HG03575 (cell line): ENCODE measurements around the gene ARHGEF38.
A peak's percentile ranks its signal among the peaks of the same experiment; 100 is the strongest.
"Not testable (repeated sequence)": the region's sequence is repeated elsewhere in the genome, so short reads cannot be mapped to it uniquely, and the experiment has no call there.

Experiments used
- ATAC-seq: cut with Tn5 transposase; IDR thresholded peaks from one replicate; pipeline ENCODE4 v1.9.1; 2021; ENCODE audit not compliant: unreplicated experiment, insufficient number of reproducible peaks, low FRiP score; ENCODE audit errors: extremely low read depth

ARHGEF38 gene

GRCh38 chr4:105683038-105683437 is 130.6 kb downstream of the ARHGEF38 start:
- no peak for ATAC-seq

GRCh38 chr4:105686571-105686970 is 134.2 kb downstream of the ARHGEF38 start:
- ATAC-seq = no peak

GRCh38 chr4:105694812-105695211 is 142.4 kb downstream of the ARHGEF38 start:
- ATAC-seq = not testable (repeated sequence)

- ATAC-seq = not testable (repeated sequence)
Observed at GRCh38 chr4:105695832-105696231, 143.4 kb downstream of the ARHGEF38 start.

GRCh38 chr4:105698607-105699006 is 146.2 kb downstream of the ARHGEF38 start:
- ATAC-seq = no peak

GRCh38 chr4:105707782-105708180 is 155.4 kb downstream of the ARHGEF38 start:
- ATAC-seq = no peak

- ATAC-seq = peak; percentile 66
Observed at GRCh38 chr4:105708181-105709080, 156.0 kb downstream of the ARHGEF38 start, which contains the start of the genes GSTCD and INTS12. Gene GSTCD (plus strand): TSS chr4:105708784. CDS start chr4:105717614, 8,830 bp downstream. Gene INTS12 (minus strand): TSS chr4:105708689. CDS start chr4:105700005, 8,684 bp downstream.

- no peak for ATAC-seq
Observed at GRCh38 chr4:105709081-105709450, 156.6 kb downstream of the ARHGEF38 start.

- ATAC-seq = no peak
Observed at GRCh38 chr4:105710012-105710600, 157.7 kb downstream of the ARHGEF38 start.

- no peak for ATAC-seq
Observed at GRCh38 chr4:105710678-105711077, 158.3 kb downstream of the ARHGEF38 start.

- ATAC-seq = no peak
Observed at GRCh38 chr4:105712766-105713165, 160.3 kb downstream of the ARHGEF38 start.

GRCh38 chr4:105714071-105714521 is 161.7 kb downstream of the ARHGEF38 start:
- peak; percentile 34 for ATAC-seq

GRCh38 chr4:105714932-105715331 is 162.5 kb downstream of the ARHGEF38 start:
- no peak for ATAC-seq

- ATAC-seq = no peak
Observed at GRCh38 chr4:105715692-105716278, 163.4 kb downstream of the ARHGEF38 start.

GRCh38 chr4:105719204-105719603 is 166.8 kb downstream of the ARHGEF38 start:
- ATAC-seq = no peak

GRCh38 chr4:105725623-105726022 is 173.2 kb downstream of the ARHGEF38 start:
- ATAC-seq = no peak

GRCh38 chr4:105729895-105730294 is 177.5 kb downstream of the ARHGEF38 start:
- ATAC-seq = not testable (repeated sequence)
